B cell (primary cell): ENCODE results near the gene AMBRA1. TPM values are rescaled to one million over a fixed set of nuclear protein-coding genes. Genes with fewer than 3 reads are reported as not detected.

ENCODE experiments used
- ATAC-seq: fragments of 200-7000 bp; cut with Tn5 transposase; one replicate; pipeline ENCODE4 v1.10.0; 2021; ENCODE audit warnings: low read depth, mild to moderate bottlenecking, moderate number of reproducible peaks, moderate library complexity
- CTCF ChIA-PET: fragments of 350-600 bp; sonication (Branson Sonifier 250); formaldehyde crosslinking; loops from one replicate; lab custom pipeline; 2021; ENCODE audit warnings: antibody characterized with exemption, inconsistent platforms; lab: Charles Lee
- POLR2A ChIA-PET: fragments of 350-600 bp; sonication (Branson Sonifier 250); formaldehyde crosslinking; loops from one replicate; lab custom pipeline; 2021; ENCODE audit warnings: antibody characterized with exemption; lab: Charles Lee
- DNase-seq: peaks from one replicate; pipeline ENCODE4 v3.0.0; 2013
- H2AFZ ChIP-seq: 2 replicates; pipeline ENCODE4 v1.6.1; 2012; ENCODE audit warnings: mild to moderate bottlenecking, low read depth, low read length; ENCODE audit not compliant: insufficient read depth, poor library complexity, severe bottlenecking
- H3K27ac ChIP-seq, 2 donors: 1 replicate in 1 of 2; 2 replicates in 1 of 2; pipeline ENCODE4 v1.5.1; 2012 to 2013; ENCODE audit warnings: low read length in 2 of 2, mild to moderate bottlenecking in 2 of 2, moderate library complexity in 1 of 2
- H3K27me3 ChIP-seq, 4 experiments: fragments of 200-600 bp in 1 of 4; sonication (generic) in 1 of 4; replicated peaks in 1 of 4; 1 replicate in 2 of 4; 2 replicates in 2 of 4; pipeline versions ENCODE4 v1.6.1 to v1.7.0; 2013 to 2016; ENCODE audit warnings: low read length in 3 of 4, mild to moderate bottlenecking in 2 of 4, mixed read lengths in 1 of 4, moderate library complexity in 1 of 4; ENCODE audit not compliant: insufficient read depth in 4 of 4, control insufficient read depth in 3 of 4; ENCODE audit errors: control extremely low read depth in 1 of 4
- H3K36me3 ChIP-seq, 2 experiments: replicated peaks in 1 of 2; 1 replicate in 1 of 2; 2 replicates in 1 of 2; pipeline versions ENCODE4 v1.6.1 to v1.7.1; 2013; ENCODE audit warnings: low read length in 1 of 2; ENCODE audit not compliant: insufficient read depth in 2 of 2, control insufficient read depth in 1 of 2; ENCODE audit errors: control extremely low read depth in 1 of 2, extremely low read depth in 1 of 2
- H3K4me1 ChIP-seq, 2 donors: fragments of 200-600 bp in 1 of 2; sonication (generic) in 1 of 2; 1 replicate in 1 of 2; 2 replicates in 1 of 2; pipeline versions ENCODE4 v1.5.1 to v1.6.1; 2013 to 2017; ENCODE audit warnings: low read length in 2 of 2; ENCODE audit not compliant: control insufficient read depth in 2 of 2, insufficient read depth in 2 of 2
- H3K4me2 ChIP-seq: replicated peaks from 2 replicates; pipeline ENCODE3; 2012; ENCODE audit warnings: mild to moderate bottlenecking, low read depth, low read length; ENCODE audit not compliant: poor library complexity, severe bottlenecking
- H3K4me3 ChIP-seq, 5 experiments: fragments of 200-600 bp in 1 of 5; sonication (generic) in 1 of 5; 1 replicate in 3 of 5; 2 replicates in 2 of 5; pipeline versions ENCODE4 v1.5.1 to v1.7.0; 2011 to 2016; ENCODE audit warnings: low read length in 4 of 5, mild to moderate bottlenecking in 4 of 5, low read depth in 2 of 5, control low read depth in 1 of 5, moderate library complexity in 1 of 5; ENCODE audit not compliant: insufficient read depth in 1 of 5; ENCODE audit errors: control extremely low read depth in 1 of 5, extremely low read depth in 1 of 5
- H3K79me2 ChIP-seq: fragments of 200-600 bp; sonication (generic); one replicate; pipeline ENCODE4 v1.6.0; 2016; ENCODE audit warnings: low read length; ENCODE audit not compliant: control insufficient read depth, insufficient read depth
- H3K9ac ChIP-seq: fragments of 200-600 bp; sonication (generic); 2 replicates; pipeline ENCODE4 v1.6.1; 2017; ENCODE audit warnings: mild to moderate bottlenecking, low read length, moderate library complexity
- H3K9me3 ChIP-seq, 3 donors: one replicate each; pipeline versions ENCODE4 v1.6.1 to v1.7.1; 2013; ENCODE audit warnings: low read length in 2 of 3; ENCODE audit not compliant: control insufficient read depth in 2 of 3, insufficient read depth in 1 of 3; ENCODE audit errors: control extremely low read depth in 1 of 3
- H4K20me1 ChIP-seq: 2 replicates; pipeline ENCODE4 v1.6.0; 2012; ENCODE audit warnings: mild to moderate bottlenecking, low read length; ENCODE audit not compliant: insufficient read depth, control insufficient read depth, poor library complexity, severe bottlenecking
- H3K27ac Mint-ChIP-seq: one replicate; pipeline ENCODE4 v1.8.0; 2021; ENCODE audit warnings: mixed read lengths
- H3K27me3 Mint-ChIP-seq: one replicate; pipeline ENCODE4 v1.8.0; 2021; ENCODE audit warnings: mixed read lengths
- H3K4me1 Mint-ChIP-seq: one replicate; pipeline ENCODE4 v1.8.0; 2021; ENCODE audit warnings: mixed read lengths
- H3K4me3 Mint-ChIP-seq: one replicate; pipeline ENCODE4 v1.8.0; 2021; ENCODE audit warnings: mixed read lengths
- H3K9me3 Mint-ChIP-seq: one replicate; pipeline ENCODE4 v1.8.0; 2022; ENCODE audit warnings: mixed read lengths; ENCODE audit not compliant: insufficient read depth
- EZH2 ChIP-seq: IDR thresholded peaks from 2 replicates; pipeline ENCODE4 v1.6.1; 2012; ENCODE audit warnings: borderline replicate concordance, low read depth, mild to moderate bottlenecking, moderate library complexity, low read length; ENCODE audit not compliant: insufficient read depth, poor library complexity, severe bottlenecking
- WGBS: methylation state at CpG from one replicate; pipeline ENCODE4 v1.1.5; 2013; ENCODE audit warnings: missing lambda C conversion rate; ENCODE audit not compliant: insufficient coverage; 5-methylcytosine and 5-hydroxymethylcytosine counted together
- intact Hi-C: fragments of 100-400 bp; cut with micrococcal nuclease; formaldehyde crosslinking; loops from one replicate; pipeline ENCODE4 v1.10.0; 2022
- polyA plus RNA-seq: library from polyadenylated mRNA; depleted of rRNA; stranded (reverse); fragments of >200 nt; gene quantifications from 2 replicates; pipeline ENCODE4 v1.2.3, GENCODE V29; 2012
- total RNA-seq, 2 donors: library from RNA; stranded (reverse); fragments of 120-200 nt in 1 of 2; gene quantifications; 1 replicate in 1 of 2; 2 replicates in 1 of 2; pipeline versions ENCODE4 v1.2.3 to v1.2.4, GENCODE V29; 2013 to 2022
- TF ChIP-seq, protein P1 (sequence below): fragments of 200-600 bp; IDR thresholded peaks from one replicate; pipeline ENCODE4 v1.8.0; 2022; ENCODE audit warnings: antibody characterized with exemption, mild to moderate bottlenecking

The AMBRA1 gene
- total and polyA plus RNA-seq, 2 donors (not counting 1 experiment from before 2014, with no cell fraction given): 13.8 to 36.1 TPM

- 97% methylated on average over 15 of the region's 22 CpGs for WGBS
- no peaks in the 10 kb centered on the region for H3K27me3 Mint-ChIP-seq
Observed at GRCh38 chr11:46633291-46634217, 39.7 kb upstream of the AMBRA1 start.

GRCh38 chr11:46632502-46632901 lies 38.7 kb upstream of the AMBRA1 start:
- WGBS: no CpG with 5 or more reads among the region's 1 CpG
- Histone ChIP-seq H3K27ac (no peak overlapping the region), H3K27me3 (no peaks in the 10 kb centered on the region), H2AFZ (no peak overlapping the region), H3K36me3 (peaks cover 6 to 28% of the 10 kb centered on the region in 2 experiments), H4K20me1 (no peaks in the 10 kb centered on the region), H3K79me2 (peaks cover 62% of the 10 kb centered on the region), H3K9me3 (no peaks in the 10 kb centered on the region), H3K4me1 (no peaks in the 10 kb centered on the region), H3K4me3 (no peak overlapping the region), H3K9ac (no peak overlapping the region), H3K4me2 (no peak overlapping the region)
- Mint-ChIP-seq H3K27ac (no peak overlapping the region), H3K4me1 (peaks cover 3% of the 10 kb centered on the region), H3K4me3 (no peak overlapping the region), H3K27me3 (no peaks in the 10 kb centered on the region), H3K9me3 (no peaks in the 10 kb centered on the region)
- intact Hi-C loops: no loop called here
- CTCF ChIA-PET: no interaction called here
- TF ChIP-seq, protein P1, sequence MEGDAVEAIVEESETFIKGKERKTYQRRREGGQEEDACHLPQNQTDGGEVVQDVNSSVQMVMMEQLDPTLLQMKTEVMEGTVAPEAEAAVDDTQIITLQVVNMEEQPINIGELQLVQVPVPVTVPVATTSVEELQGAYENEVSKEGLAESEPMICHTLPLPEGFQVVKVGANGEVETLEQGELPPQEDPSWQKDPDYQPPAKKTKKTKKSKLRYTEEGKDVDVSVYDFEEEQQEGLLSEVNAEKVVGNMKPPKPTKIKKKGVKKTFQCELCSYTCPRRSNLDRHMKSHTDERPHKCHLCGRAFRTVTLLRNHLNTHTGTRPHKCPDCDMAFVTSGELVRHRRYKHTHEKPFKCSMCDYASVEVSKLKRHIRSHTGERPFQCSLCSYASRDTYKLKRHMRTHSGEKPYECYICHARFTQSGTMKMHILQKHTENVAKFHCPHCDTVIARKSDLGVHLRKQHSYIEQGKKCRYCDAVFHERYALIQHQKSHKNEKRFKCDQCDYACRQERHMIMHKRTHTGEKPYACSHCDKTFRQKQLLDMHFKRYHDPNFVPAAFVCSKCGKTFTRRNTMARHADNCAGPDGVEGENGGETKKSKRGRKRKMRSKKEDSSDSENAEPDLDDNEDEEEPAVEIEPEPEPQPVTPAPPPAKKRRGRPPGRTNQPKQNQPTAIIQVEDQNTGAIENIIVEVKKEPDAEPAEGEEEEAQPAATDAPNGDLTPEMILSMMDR: no peak
- TF ChIP-seq EZH2: no peak
- POLR2A ChIA-PET: no interaction called here
- no peak for ATAC-seq
- no peak for DNase-seq

More at GRCh38 chr11:46633291-46634217, 39.7 kb upstream of the AMBRA1 start:
- H3K9me3 ChIP-seq: no peaks in the 10 kb centered on the region
- CTCF ChIA-PET: interaction anchor here (1.5 to 1.6 kb wide), 2 partner anchors 10 to 16 kb away, joined by 4 to 6 read pairs; partner anchors contain the start of gene ATG13
- Mint-ChIP-seq H3K4me1 (peaks cover 3% of the 10 kb centered on the region), H3K27ac (no peak overlapping the region), H3K4me3 (no peak overlapping the region), H3K9me3 (no peaks in the 10 kb centered on the region)
- no peaks in the 10 kb centered on the region for H3K4me1 ChIP-seq
- DNase-seq: no peak
- H3K79me2 ChIP-seq: peaks cover 56% of the 10 kb centered on the region
- no peak overlapping the region for H3K4me2 ChIP-seq
- intact Hi-C loops: no loop called here
- TF ChIP-seq, protein P1: no peak
- TF ChIP-seq EZH2: no peak
- H3K9ac ChIP-seq: no peak overlapping the region
- no peak for ATAC-seq
- peaks cover 6 to 32% of the 10 kb centered on the region in 2 experiments for H3K36me3 ChIP-seq
- no peak overlapping the region for H2AFZ ChIP-seq
- H3K27ac ChIP-seq: no peak overlapping the region
- POLR2A ChIA-PET: no interaction called here
- H3K27me3 ChIP-seq: no peaks in the 10 kb centered on the region
- H4K20me1 ChIP-seq: no peaks in the 10 kb centered on the region
- no peak overlapping the region for H3K4me3 ChIP-seq
